Measurements from ENCODE around the gene ATP6V0B.

ATP6V0B gene

DNA sequence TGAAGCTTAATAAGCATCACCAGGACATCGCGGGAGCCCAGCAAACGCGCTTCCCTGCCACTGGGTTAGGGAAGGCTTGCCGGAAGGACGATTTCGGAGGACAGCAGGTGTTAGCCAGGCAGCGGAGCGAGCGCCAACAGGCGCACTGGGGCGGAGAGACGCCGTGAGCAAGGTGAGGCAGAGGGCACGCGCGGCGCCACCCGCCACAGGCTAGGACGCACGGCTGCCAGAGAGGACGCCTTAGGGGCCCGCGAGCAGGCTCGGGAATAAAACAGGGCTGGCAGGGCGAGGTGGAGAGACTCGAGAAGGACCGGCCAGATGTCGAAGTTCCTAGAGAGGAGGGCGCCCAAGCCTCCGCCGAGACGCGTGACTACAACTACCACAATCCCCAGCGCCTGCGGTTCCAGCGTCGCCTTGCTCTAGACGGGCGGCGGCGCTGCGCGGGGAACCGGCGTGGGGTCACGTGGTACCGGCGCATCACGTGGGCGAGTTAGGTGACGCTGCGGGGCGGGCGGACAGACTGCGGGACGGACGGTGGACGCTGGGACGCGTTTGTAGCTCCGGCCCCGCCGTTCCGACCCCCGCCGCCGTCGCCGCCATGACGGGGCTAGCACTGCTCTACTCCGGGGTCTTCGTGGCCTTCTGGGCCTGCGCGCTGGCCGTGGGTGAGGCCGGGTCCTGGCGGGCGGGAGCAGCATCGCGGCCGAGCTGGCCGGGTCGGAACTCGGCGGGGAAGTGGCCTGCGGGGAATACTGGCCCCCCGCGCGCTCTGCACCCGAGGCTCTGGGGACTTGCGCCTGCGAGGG lies at the start of gene ATP6V0B:
ATP6V0B (plus strand) TSS at position 518 of the 806 bp plus-strand sequence; CDS start at position 599, 81 bp downstream.
- DNase-seq, result peak; percentile 83

DNA sequence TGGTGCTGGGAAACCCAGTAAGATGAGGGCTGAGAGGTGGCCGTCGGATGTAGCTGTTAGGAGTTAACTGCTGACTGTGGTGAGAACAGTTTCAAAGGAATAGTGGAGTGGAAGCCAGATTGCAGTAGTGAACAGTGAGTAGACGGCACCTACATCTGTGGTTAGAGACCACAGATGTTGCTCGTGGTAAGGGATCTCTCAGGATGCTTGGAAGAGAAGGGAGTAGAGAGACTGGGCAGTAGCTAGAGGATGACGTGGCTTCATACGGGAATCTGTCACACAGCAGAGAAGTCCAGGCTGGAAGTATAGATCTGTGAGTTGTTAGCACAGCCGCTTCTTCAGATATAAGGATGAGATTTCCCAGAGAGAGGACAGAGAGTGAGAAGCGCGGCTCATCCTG lies 48.9 kb upstream of the ATP6V0B start:
- DNase-seq, result no peak

DNA sequence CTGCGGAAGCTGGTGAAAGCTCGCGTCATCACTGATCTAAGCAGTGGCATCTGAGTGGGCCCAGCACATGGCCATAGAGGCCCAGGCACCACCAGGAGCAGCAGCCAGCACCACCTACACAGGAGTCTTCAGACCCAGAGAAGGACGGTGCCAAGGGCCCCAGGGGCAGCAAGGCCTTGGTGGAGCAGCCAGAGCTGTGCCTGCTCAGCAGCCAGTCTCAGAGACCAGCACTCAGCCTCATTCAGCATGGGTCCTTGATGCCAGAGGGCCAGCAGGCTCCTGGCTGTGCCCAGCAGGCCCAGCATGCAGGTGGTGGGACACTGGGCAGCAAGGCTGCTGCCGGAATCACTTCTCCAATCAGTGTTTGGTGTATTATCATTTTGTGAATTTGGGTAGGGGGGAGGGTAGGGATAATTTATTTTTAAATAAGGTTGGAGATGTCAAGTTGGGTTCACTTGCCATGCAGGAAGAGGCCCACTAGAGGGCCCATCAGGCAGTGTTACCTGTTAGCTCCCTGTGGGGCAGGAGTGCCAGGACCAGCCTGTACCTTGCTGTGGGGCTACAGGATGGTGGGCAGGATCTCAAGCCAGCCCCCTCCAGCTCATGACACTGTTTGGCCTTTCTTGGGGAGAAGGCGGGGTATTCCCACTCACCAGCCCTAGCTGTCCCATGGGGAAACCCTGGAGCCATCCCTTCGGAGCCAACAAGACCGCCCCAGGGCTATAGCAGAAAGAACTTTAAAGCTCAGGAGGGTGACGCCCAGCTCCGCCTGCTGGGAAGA lies 44.4 kb upstream of the ATP6V0B start:
- DNase-seq, result no peak

DNA sequence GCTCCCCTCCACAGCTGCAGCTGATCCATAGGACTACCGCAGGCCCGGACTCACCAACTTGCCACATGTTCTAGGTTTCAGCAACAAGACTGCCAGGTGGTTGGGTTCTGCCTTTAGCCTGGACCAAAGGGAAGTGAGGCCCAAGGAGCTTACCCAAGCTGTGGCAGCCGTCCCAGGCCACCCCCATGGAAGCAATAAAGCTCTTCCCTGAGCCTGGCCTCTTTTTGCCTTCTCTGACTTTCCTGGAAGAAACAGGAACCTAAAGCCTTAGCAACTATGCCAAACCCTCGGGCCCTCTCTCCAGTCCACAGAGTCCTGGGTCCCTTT lies 43.8 kb upstream of the ATP6V0B start:
- DNase-seq, result no peak

DNA sequence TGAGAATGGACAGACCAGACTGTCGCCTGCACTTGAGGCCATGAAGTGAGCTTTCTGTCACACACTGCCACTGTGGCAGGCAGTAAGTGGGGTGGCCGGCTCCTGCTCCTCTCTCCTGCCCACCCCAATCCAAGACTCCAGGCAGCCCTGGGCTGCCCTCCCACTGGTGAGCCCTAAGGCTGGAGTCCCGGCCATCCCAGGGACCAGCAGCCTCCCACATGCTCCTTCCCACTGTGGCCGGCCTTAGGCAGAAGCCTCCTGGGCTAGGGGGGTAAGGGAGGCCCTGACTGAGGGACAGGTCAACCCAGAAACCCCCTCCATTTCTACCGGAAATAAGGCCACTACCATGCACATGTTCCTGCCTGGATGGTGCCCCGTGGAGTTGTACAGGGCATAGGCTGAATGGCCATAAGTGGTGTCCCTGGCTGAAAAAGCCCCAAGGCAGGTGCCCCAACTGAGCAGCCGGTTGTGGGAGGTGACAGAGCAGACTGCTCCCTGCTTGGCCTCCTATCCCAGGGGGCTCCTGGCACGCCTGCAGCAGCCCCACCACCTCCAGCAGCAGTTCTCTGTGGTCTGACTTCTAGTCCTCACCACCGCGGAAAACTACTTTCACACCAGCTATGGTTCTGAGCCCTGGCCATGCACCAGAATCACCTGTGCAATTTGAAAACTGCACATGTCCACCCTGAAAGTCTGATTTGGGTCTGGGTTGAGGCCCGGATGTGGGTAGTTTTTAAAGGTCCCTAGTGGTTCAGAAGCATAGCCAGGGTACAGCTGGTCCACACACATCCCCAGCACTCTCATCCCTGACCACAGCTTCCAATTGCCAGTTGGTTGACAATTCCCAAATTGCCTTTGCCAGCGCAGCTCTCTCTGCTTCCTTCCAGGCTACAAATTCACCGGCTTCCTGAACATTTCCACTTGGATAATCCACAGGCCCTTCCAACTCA lies 42.8 kb upstream of the ATP6V0B start:
- DNase-seq, result no peak

DNA sequence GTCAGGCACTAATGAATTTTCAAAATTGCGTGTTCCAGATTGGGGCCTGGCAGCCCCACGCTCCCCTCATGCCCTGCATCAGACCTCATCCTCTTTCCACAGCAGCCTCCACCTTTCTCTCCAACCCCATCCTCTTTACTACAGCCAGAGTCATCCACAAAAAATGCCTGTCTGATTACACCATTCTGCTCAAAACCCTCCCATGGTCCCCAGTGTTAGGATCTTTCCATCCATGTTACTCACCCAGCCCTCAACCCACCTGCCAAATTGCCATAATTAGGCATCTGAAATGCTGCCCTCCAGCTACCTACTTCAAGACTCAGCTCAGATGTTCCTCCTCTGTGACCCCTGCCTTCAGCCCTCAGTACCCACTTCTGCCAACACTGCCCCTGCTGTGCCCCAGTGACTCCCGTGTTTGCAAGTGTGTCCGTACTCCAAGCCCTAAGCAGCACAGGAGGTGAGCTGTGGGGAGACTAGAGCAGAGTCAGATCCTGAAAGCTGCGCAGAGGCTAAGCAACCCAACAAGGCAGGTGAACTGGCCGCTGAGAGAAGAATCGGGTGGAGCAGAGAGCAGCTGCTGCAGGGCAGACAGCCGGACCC lies 41.9 kb upstream of the ATP6V0B start:
- DNase-seq, result no peak

DNA sequence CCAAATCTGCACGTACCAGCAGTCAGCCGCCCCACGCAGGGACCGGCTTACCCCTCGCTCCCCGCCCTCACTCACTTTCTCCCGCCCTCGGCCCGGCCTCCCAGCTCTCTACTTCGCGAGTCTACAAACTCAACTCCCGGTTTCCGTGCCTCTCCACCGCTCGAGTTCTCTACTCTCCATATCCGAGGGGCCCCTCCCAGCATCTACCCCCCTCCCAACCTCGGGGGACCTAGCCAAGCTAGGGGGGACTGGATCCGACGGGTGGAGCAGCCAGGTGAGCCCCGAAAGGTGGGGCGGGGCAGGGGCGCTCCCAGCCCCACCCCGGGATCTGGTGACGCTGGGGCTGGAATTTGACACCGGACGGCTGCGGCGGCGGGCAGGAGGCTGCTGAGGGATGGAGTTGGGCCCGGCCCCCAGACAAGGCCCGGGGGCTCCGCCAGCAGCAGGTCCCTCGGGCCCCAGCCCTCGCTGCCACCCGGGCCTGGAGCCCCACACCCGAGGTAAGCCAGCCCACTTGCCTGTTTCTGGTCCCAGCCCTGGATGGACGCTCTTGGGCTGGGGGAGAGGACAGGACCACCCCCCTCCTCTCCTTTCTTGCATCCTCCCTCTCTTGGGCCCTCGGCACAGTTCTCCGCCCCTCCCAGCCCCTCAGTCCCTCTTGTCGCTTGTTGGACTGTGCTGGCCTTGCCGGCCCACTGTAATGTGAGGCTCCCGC lies 41.2 kb upstream of the ATP6V0B start, which contains the start of gene ARTN:
ARTN (plus strand) TSS at position 416 of the 715 bp plus-strand sequence. CDS start 1,856 bp downstream, outside the sequence.
- no peak for DNase-seq

DNA sequence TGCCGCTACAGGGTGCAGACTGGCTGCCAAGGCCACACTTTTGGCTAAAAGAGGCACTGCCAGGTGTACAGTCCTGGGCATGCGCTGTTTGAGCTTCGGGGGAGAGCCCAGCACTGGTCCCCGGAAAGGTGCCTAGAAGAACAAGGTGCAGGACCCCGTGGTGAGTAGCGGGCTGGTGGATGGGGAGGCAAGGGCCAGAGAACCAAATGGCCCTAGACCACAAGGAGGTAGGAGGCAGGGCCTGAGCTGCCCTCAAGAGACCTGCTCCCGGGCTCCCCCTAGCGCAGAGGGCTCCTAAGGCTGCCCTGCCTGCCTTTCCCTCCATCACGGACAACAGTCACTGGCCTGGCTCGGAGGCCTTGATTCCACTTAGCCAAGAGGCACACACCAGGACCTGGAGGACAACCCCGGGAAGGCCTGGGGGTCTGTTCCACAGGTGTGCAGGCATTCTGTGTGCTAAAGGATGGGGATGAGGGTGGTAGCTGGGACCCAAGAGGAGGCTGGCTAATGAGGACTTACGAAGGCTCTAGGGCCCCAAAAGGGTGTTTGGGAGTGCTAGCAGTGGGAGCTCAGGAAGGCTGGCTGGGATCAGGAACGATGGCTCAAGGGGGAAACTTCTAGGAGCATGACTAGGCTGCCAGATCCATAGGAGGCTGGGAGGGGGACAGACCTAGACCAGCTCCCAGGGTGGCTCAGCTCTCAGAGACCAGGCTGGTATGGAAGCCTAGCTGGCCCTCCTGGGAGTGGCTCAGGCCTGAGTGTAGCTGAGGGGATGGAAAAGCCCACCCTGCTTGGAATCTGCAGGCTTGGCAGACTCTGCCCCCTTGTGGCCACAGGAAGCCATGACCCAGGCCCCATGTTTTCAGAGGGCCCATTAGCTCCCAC lies 40.4 kb upstream of the ATP6V0B start:
- DNase-seq, result no peak

DNA sequence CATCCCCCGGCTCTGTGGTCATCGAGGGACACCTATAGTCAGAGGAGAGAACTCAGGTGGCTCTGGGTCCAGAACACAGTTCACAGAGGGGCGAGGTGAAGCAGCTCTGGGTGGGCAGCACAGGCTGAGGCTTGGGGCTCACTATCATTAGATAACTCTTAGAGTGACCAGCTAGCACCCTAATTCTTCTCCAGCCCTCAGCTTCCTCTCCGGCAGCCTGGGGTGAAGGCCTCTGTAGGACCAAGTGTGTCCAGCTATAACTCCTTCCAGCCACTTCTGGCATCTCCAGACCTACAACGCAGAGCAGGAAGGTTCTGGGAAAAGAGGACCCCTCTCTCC lies 39.8 kb upstream of the ATP6V0B start:
- DNase-seq, result no peak

DNA sequence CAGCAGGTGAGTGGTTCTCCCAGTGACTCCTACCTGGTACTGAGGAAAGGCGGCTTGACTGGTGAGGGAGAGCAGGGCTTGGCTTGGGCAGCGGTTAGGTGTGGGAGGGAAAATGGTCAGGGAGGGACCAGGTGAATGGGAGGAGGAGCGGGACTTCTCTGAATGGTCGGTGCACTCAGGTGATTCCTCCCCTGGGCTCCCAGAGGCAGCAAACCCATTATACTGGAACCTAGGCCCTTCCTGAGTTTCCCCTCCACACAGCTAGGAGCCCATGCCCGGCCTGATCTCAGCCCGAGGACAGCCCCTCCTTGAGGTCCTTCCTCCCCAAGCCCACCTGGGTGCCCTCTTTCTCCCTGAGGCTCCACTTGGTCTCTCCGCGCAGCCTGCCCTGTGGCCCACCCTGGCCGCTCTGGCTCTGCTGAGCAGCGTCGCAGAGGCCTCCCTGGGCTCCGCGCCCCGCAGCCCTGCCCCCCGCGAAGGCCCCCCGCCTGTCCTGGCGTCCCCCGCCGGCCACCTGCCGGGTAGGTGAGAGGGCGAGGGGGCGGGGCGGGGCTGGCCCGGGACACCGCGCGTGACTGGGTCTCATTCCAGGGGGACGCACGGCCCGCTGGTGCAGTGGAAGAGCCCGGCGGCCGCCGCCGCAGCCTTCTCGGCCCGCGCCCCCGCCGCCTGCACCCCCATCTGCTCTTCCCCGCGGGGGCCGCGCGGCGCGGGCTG lies 38.9 kb upstream of the ATP6V0B start:
- no peak for DNase-seq

DNA sequence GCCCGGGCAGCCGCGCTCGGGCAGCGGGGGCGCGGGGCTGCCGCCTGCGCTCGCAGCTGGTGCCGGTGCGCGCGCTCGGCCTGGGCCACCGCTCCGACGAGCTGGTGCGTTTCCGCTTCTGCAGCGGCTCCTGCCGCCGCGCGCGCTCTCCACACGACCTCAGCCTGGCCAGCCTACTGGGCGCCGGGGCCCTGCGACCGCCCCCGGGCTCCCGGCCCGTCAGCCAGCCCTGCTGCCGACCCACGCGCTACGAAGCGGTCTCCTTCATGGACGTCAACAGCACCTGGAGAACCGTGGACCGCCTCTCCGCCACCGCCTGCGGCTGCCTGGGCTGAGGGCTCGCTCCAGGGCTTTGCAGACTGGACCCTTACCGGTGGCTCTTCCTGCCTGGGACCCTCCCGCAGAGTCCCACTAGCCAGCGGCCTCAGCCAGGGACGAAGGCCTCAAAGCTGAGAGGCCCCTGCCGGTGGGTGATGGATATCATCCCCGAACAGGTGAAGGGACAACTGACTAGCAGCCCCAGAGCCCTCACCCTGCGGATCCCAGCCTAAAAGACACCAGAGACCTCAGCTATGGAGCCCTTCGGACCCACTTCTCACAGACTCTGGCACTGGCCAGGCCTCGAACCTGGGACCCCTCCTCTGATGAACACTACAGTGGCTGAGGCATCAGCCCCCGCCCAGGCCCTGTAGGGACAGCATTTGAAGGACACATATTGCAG lies 38.2 kb upstream of the ATP6V0B start:
- DNase-seq, result no peak

DNA sequence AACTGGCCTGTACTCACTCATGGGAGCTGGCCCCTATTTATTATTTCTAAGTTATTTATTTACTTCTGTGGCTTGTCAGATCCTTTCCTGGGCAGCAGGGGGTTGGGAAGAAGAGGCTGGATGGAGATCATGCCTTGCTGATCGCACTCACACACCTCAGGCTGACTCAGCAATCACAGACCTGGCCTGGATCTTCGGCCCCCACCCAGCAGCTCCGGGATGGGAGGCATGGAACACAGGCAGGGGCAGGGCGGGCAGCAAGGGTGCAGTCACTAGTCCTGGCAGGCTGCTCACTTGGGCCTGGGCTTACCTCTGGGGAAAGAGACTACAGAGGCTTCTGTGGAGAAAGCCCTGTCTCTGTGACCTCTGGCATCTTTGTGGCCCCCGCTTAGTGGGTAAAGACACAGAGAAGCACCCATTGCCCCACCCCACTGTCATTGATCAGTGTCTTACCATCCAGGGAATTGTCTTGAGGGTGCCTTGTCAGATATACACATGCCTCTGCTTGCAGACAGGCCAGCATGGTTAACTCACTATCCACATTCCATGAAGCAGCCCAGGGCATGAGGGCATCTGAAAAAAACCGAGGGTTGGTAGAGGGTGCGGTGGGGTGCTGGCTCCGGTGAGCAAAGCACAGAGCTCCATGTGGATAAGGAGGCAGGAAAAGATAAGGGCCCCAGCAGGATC lies 37.4 kb upstream of the ATP6V0B start:
- no peak for DNase-seq

DNA sequence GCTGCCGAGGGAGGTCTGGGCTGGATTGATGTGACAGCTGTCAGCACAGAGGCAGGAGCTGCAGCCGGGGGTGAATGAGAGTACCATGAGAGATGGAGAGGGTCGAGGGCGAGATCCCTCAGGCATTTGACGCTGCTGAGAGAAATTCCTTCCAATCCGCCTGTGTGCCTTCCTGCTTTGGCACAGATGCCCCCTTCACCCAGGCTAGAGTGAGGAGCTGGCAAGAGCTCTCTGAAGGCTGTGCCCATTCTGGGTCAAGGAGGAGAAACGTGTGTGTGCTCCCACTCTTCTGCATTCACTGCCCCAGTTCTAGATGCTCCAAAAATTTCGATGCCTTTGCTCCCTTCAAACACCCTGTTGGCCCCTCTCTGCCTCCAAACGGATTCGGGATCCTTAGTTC lies 36.4 kb upstream of the ATP6V0B start:
- no peak for DNase-seq

DNA sequence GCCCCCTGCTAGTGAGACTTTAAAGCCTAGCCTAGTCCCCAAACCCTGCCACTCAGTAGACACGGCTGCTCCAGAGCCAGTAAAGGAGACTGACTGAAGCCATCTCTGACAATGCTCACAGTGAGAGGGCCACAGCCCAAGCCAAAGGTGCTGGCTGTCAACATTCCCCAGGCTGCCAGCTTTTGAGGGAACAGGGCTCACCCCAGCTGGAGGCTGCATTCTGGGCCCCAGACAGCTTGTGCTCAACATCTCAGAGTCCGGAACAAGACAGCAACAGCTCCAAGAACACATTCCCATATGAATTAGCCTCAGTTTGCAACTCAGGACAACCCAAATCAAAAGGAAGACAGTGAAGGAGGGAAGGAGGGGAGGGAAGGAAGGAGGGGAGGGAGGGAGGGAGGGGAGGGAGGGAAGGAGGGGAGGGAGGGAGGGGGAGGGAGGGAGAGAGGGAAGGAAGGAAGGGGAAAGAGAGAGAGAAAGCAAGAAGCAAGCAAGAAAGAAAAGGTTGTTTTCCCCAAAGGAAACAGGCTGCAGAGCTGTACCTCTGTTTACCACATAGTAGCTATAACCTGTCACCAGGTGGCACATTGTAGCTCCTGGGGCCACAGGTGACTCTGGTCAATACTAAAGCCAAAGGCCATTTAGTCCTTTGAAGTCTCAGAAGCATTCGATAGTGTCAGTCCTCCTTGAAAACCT lies 35.7 kb upstream of the ATP6V0B start:
- no peak for DNase-seq

DNA sequence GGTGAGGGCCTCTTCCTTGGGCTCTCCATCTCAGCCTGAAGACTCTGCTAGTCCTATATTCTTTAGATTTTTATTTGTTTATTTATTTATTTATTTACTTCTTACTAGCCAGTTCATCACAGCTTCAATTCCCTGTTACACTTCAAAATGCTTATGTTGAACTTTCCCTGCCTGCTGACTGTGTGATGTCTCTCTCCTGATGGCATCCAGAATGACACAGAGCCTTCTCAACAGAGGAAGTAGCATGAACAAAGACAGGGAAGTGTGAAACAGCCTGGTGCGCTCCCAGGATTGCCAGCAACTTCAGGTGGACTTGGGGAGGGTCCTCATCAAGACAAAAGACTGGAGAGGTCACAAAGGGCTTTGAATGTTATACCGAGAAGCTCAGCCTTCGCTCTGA lies 32.3 kb upstream of the ATP6V0B start:
- DNase-seq, result no peak

DNA sequence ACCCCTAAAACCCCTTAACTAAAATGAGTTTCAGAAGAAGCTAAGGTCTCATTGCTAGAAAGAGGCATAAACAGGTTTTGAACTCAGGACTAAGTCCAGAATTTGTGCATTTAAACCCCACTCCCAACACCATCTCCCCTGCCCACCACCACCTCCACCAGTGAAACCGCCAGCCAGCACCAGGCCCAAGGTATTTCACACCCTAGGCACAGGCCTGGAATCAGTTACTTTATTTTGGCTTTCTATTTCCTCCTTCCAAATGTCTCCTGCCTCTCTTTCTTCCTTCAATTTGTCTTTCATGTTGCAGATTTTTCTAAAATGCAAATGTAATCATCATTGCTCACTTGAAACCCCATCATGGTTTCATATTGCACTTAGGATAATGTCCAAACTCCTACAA lies 29.9 kb upstream of the ATP6V0B start:
- DNase-seq, result no peak

DNA sequence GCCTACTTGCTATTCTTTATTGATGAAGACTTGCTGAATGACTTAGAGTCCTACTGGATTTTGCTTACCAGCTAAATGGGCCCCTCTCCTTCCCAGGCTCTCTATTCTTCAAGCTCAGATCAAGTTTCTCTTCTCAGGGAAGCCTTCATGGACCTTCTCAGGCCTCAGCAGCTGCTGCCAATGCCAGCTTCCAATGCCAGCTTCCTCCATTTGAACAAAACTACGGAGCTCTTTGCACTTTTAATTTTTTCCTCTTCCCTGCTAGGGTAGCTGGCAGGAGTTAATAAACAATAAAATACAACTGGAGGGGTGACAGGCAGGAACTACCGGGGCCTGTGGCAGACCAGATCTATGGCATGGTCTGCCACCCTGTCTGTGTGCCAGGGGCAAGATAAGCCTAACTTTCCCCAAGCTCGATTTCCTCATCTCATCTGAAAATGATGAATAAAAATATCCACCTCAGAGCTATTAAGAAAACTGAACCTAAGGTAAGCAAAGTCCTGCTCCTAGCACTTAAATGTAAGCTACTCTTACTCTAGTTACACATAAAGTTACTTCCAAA lies 29.0 kb upstream of the ATP6V0B start:
- no peak for DNase-seq
